Neuronal stem cell (in vitro differentiated cells): ENCODE data around the gene SMARCD3.

Experiments
- DNase-seq: peaks from one replicate; pipeline ENCODE4 v3.0.0-alpha.2; 2013; ENCODE audit warnings: low spot score
- H2AFZ ChIP-seq: one replicate; pipeline ENCODE4 v1.6.1; 2013; ENCODE audit warnings: mild to moderate bottlenecking, low read length, inconsistent platforms
- H2AK5ac ChIP-seq: 2 replicates; pipeline ENCODE4 v1.6.1; 2013; ENCODE audit warnings: low read depth, mild to moderate bottlenecking, inconsistent platforms, low read length, moderate library complexity, mixed read lengths
- H2BK120ac ChIP-seq: 2 replicates; pipeline ENCODE4 v1.6.1; 2013; ENCODE audit warnings: low read depth, mild to moderate bottlenecking, inconsistent platforms, low read length, moderate library complexity, mixed read lengths
- H2BK12ac ChIP-seq: one replicate; pipeline ENCODE4 v1.6.1; 2013; ENCODE audit warnings: low read length, inconsistent platforms
- H2BK15ac ChIP-seq: 2 replicates; pipeline ENCODE4 v1.6.1; 2013; ENCODE audit warnings: mild to moderate bottlenecking, low read length, inconsistent platforms, mixed read lengths
- H2BK5ac ChIP-seq: one replicate; pipeline ENCODE4 v1.6.1; 2013; ENCODE audit warnings: inconsistent platforms, mild to moderate bottlenecking, low read length, moderate library complexity
- H3K14ac ChIP-seq: one replicate; pipeline ENCODE4 v1.6.1; 2013; ENCODE audit warnings: low read length, inconsistent platforms
- H3K18ac ChIP-seq: 2 replicates; pipeline ENCODE4 v1.6.1; 2013; ENCODE audit warnings: low read length, inconsistent platforms
- H3K23ac ChIP-seq: 2 replicates; pipeline ENCODE4 v1.6.1; 2013; ENCODE audit warnings: low read depth, mild to moderate bottlenecking, mixed read lengths, low read length, inconsistent platforms; ENCODE audit not compliant: poor library complexity
- H3K27ac ChIP-seq: replicated peaks from 3 replicates; pipeline ENCODE4 v1.5.1; 2013; ENCODE audit warnings: low read length, inconsistent platforms
- H3K27me3 ChIP-seq, 3 experiments: 2 replicates each; pipeline ENCODE4 v1.6.1; 2013; ENCODE audit warnings: low read length in 3 of 3, mild to moderate bottlenecking in 2 of 3, inconsistent platforms in 1 of 3, low read depth in 1 of 3, mixed read lengths in 1 of 3, moderate library complexity in 1 of 3; ENCODE audit not compliant: control insufficient read depth in 3 of 3, insufficient read depth in 3 of 3
- H3K36me3 ChIP-seq, 2 donors: replicated peaks in 1 of 2; 2 replicates each; pipeline ENCODE4 v1.6.1; 2013; ENCODE audit warnings: low read length in 2 of 2; ENCODE audit not compliant: control insufficient read depth in 2 of 2, insufficient read depth in 2 of 2
- H3K4ac ChIP-seq: 2 replicates; pipeline ENCODE4 v1.6.1; 2013; ENCODE audit warnings: inconsistent platforms, mild to moderate bottlenecking, low read length, moderate library complexity
- H3K4me1 ChIP-seq, 2 donors: 1 replicate in 1 of 2; 2 replicates in 1 of 2; pipeline ENCODE4 v1.6.1; 2013; ENCODE audit warnings: low read length in 2 of 2, low read depth in 1 of 2; ENCODE audit not compliant: control insufficient read depth in 2 of 2, insufficient read depth in 1 of 2
- H3K4me2 ChIP-seq: one replicate; pipeline ENCODE4 v1.6.1; 2013; ENCODE audit warnings: mild to moderate bottlenecking, low read length, inconsistent platforms; ENCODE audit not compliant: insufficient read depth, poor library complexity, severe bottlenecking
- H3K4me3 ChIP-seq, 2 donors: 2 replicates each; pipeline ENCODE4 v1.5.1; 2013; ENCODE audit warnings: low read length in 2 of 2, mild to moderate bottlenecking in 2 of 2, inconsistent platforms in 1 of 2, moderate library complexity in 1 of 2
- H3K79me1 ChIP-seq: one replicate; pipeline ENCODE4 v1.6.1; 2013; ENCODE audit warnings: low read depth, mild to moderate bottlenecking, inconsistent platforms, low read length, moderate library complexity
- H3K9ac ChIP-seq: one replicate; pipeline ENCODE4 v1.6.1; 2013; ENCODE audit warnings: mild to moderate bottlenecking, low read depth, low read length, inconsistent platforms; ENCODE audit not compliant: poor library complexity
- H3K9me3 ChIP-seq, 2 donors: replicated peaks in 1 of 2; 2 replicates each; pipeline versions ENCODE3 to v1.6.1; 2013; ENCODE audit warnings: low read length in 2 of 2, mild to moderate bottlenecking in 2 of 2, inconsistent platforms in 1 of 2, low read depth in 1 of 2, mixed read lengths in 1 of 2, moderate library complexity in 1 of 2; ENCODE audit not compliant: control insufficient read depth in 2 of 2, insufficient read depth in 1 of 2
- H4K8ac ChIP-seq: one replicate; pipeline ENCODE4 v1.6.1; 2013; ENCODE audit warnings: low read depth, mild to moderate bottlenecking, inconsistent platforms, low read length, moderate library complexity
- H4K91ac ChIP-seq: one replicate; pipeline ENCODE4 v1.6.1; 2013; ENCODE audit warnings: low read length, low read depth, mild to moderate bottlenecking, inconsistent platforms; ENCODE audit not compliant: poor library complexity
- WGBS, 2 donors: extraction: QIAGEN DNeasy Blood & Tissue Kit; methylation state at CpG; one replicate each; pipeline ENCODE4 v1.1.7; 2013; ENCODE audit warnings: missing lambda C conversion rate in 2 of 2, mixed read lengths in 1 of 2; ENCODE audit not compliant: insufficient read length in 2 of 2, insufficient replicate concordance in 1 of 2; ENCODE audit errors: extremely low coverage in 2 of 2; 5-methylcytosine and 5-hydroxymethylcytosine counted together

The SMARCD3 gene

GRCh38 chr7:151238924-151239836, 9.3 kb downstream of the SMARCD3 start:
- Histone ChIP-seq H4K8ac (no peak overlapping the region), H2BK12ac (no peak overlapping the region), H3K79me1 (peaks cover 8% of the 10 kb centered on the region), H3K27me3 (no peaks in the 10 kb centered on the region), H3K14ac (no peak overlapping the region), H3K9ac (no peak overlapping the region), H3K9me3 (no peaks in the 10 kb centered on the region), H3K4me3 (no peak overlapping the region), H2BK15ac (no peak overlapping the region), H2BK5ac (no peak overlapping the region), H3K4ac (no peak overlapping the region), H4K91ac (no peak overlapping the region), H3K23ac (no peak overlapping the region), H2BK120ac (no peak overlapping the region), H3K18ac (no peak overlapping the region), H3K36me3 (peaks cover 34 to 86% of the 10 kb centered on the region in 2 donors), H2AFZ (no peak overlapping the region), H3K4me2 (no peak overlapping the region), H3K27ac (no peak overlapping the region), H3K4me1 (peaks cover 13 to 17% of the 10 kb centered on the region in 2 donors), H2AK5ac (no peak overlapping the region)
- DNase-seq = no peak
- WGBS, 2 donors = no CpG with 5 or more reads among the region's 25 CpGs

- Histone ChIP-seq H2BK12ac (no peak overlapping the region), H3K79me1 (peaks cover 11% of the 10 kb centered on the region), H3K4me2 (no peak overlapping the region), H2BK15ac (no peak overlapping the region), H2AK5ac (no peak overlapping the region), H3K4me3 (no peak overlapping the region), H3K27ac (no peak overlapping the region), H2BK5ac (no peak overlapping the region), H3K27me3 (no peaks in the 10 kb centered on the region), H4K8ac (no peak overlapping the region), H3K9ac (no peak overlapping the region), H2BK120ac (no peak overlapping the region), H3K14ac (no peak overlapping the region), H3K4ac (no peak overlapping the region), H3K23ac (peak overlapping the region; percentile 10), H3K36me3 (peaks cover 34 to 87% of the 10 kb centered on the region in 2 donors), H4K91ac (no peak overlapping the region), H3K4me1 (peaks cover 11 to 12% of the 10 kb centered on the region in 2 donors), H3K18ac (no peak overlapping the region), H3K9me3 (no peaks in the 10 kb centered on the region), H2AFZ (no peak overlapping the region)
- no CpG with 5 or more reads among the region's 17 CpGs for WGBS, 2 donors
- no peak for DNase-seq
Observed at GRCh38 chr7:151238190-151238810, 10.2 kb downstream of the SMARCD3 start.

DNA sequence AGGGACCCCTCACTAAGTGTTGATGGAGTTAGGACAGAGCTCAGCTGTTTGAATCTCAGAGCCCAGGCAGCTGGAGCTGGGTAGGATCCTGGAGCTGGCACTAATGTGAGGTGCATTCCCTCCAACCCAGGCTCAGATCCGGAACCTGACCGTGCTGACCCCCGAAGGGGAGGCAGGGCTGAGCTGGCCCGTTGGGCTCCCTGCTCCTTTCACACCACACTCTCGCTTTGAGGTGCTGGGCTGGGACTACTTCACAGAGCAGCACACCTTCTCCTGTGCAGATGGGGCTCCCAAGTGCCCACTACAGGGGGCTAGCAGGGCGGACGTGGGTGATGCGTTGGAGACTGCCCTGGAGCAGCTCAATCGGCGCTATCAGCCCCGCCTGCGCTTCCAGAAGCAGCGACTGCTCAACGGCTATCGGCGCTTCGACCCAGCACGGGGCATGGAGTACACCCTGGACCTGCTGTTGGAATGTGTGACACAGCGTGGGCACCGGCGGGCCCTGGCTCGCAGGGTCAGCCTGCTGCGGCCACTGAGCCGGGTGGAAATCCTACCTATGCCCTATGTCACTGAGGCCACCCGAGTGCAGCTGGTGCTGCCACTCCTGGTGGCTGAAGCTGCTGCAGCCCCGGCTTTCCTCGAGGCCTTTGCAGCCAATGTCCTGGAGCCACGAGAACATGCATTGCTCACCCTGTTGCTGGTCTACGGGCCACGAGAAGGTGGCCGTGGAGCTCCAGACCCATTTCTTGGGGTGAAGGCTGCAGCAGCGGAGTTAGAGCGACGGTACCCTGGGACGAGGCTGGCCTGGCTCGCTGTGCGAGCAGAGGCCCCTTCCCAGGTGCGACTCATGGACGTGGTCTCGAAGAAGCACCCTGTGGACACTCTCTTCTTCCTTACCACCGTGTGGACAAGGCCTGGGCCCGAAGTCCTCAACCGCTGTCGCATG, 11.0 kb downstream of the SMARCD3 start:
- Histone ChIP-seq H3K9me3 (no peaks in the 10 kb centered on the region), H3K23ac (peak overlapping the region; percentile 56), H3K4me3 (no peak overlapping the region), H2BK120ac (no peak overlapping the region), H3K36me3 (peaks cover 34 to 83% of the 10 kb centered on the region in 2 donors), H2BK12ac (no peak overlapping the region), H3K4me1 (peaks cover 5 to 9% of the 10 kb centered on the region in 2 donors), H3K9ac (peak overlapping the region; percentile 64), H3K27ac (no peak overlapping the region), H3K79me1 (peaks cover 19% of the 10 kb centered on the region), H3K4me2 (no peak overlapping the region), H3K4ac (no peak overlapping the region), H2AFZ (no peak overlapping the region), H2AK5ac (no peak overlapping the region), H4K91ac (no peak overlapping the region), H3K18ac (no peak overlapping the region), H3K27me3 (no peaks in the 10 kb centered on the region), H2BK5ac (no peak overlapping the region), H2BK15ac (no peak overlapping the region), H3K14ac (no peak overlapping the region), H4K8ac (no peak overlapping the region)
- WGBS, 2 donors = no CpG with 5 or more reads among the region's 44 CpGs
- DNase-seq = no peak
